HG03432 (cell line): ENCODE results near the gene ARID5B.

Experiments
- ATAC-seq: cut with Tn5 transposase; IDR thresholded peaks from one replicate; pipeline ENCODE4 v1.9.1; 2021; ENCODE audit warnings: mild to moderate bottlenecking, moderate library complexity; ENCODE audit not compliant: unreplicated experiment

ARID5B gene

GRCh38 chr10:62048470-62048869 lies 147.0 kb downstream of the ARID5B start:
- no peak for ATAC-seq

- no peak for ATAC-seq
Observed at GRCh38 chr10:62048919-62049623, 147.6 kb downstream of the ARID5B start.

DNA sequence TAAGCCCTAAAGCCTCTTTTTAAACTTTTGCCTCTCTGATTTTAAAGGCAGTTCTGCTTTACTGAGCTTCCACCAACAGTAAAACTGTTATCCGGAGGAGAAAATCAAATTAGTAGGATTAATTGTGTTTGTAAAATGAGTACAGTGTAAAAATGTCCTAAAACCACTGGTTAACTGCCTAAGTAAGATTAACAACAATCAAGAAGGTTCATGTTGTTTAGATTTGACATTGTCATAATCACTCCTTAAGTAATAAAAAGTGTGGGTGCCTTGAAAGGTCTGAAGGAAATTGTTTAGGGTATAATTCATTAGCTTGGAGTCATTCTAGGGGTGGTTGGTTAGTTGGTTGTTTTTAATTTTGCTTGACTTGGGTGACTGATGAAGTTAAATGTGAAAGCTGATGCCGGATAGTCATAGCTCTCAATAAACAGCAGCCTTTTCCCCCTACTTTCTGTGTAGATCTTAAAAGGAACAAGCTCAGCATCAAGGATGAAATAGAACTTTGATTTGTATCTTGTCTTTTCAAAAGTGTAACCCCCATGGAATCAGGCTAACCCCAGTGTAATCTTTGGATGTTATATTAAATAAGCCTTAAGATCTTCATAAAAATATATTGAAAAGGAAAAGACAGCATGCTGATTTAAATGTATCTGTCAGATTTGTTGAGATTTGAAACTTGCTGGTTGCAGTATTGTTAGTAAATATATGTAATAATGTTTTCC lies 148.3 kb downstream of the ARID5B start:
- ATAC-seq = no peak

DNA sequence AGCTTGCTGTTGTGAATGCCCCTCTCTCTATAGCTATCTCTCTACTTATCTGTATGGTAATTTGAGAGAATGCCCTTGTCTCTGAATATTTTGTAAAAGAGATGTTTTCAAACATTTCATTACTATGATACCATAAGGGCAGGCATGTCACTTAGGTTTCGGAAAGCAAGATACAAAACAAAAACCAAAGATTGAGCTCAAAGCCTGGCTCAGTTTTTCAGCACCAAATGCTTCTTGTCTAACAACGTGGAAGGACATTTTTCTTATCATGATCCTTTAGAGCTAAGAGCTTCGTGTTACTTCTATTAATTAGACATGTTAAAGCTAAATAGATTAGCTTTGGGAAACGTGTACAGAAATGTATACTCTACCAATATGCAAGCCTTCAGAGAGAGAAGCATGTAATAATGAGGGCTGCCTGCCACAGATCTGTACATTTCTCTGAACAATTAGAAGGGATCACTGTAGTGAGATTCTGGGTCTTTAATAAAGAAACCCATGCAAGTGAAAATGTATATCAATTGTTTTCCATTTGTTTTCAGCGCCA lies 148.9 kb downstream of the ARID5B start:
- ATAC-seq = no peak

- ATAC-seq = peak; percentile 51
Observed at GRCh38 chr10:62050893-62051433, 149.5 kb downstream of the ARID5B start.

GRCh38 chr10:62052276-62052675 lies 150.8 kb downstream of the ARID5B start:
- no peak for ATAC-seq

GRCh38 chr10:62053860-62054259 lies 152.4 kb downstream of the ARID5B start:
- ATAC-seq = no peak

GRCh38 chr10:62054408-62054807 lies 152.9 kb downstream of the ARID5B start:
- peak; percentile 46 for ATAC-seq

- ATAC-seq = peak; percentile 51
Observed at GRCh38 chr10:62054830-62055229, 153.3 kb downstream of the ARID5B start.

DNA sequence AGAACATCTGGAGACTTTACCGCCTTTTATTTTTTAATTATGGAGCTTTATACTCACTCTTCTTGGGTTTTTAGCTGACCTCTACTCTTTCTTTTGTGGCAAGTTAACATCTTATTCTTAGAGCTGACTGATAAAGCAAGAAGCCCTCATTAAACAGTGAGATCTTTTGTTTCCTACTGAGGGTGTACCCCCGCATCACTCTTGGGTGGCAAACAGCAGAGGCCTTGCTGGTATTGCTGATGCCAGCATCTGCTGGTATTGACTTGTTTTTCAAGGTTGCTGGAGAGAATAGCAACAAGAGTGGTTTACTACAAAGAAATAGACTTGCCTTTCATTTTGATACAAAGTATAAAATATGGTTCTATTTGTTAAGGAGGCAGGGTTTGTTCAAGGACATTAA lies 154.7 kb downstream of the ARID5B start:
- ATAC-seq = no peak

GRCh38 chr10:62056698-62057097 lies 155.2 kb downstream of the ARID5B start:
- no peak for ATAC-seq

GRCh38 chr10:62057359-62057758 lies 155.9 kb downstream of the ARID5B start:
- no peak for ATAC-seq

DNA sequence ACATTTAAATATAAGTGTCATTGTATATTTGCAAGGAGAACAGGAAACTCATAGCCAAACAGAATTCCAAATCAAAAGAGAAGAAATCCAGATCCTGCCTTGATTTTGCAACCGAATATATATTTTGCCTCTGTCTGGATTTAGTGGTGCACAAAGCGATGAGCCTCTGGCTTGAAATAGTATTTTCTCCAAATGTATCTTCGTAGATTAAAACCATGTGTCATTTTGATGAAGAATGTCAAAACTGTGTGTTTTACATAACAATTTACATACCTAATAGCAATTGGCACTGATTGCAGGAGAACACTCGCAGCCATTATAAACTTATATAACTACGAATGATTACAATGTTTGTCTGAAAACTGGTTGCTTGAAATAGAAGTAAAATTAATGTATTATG lies 156.4 kb downstream of the ARID5B start:
- ATAC-seq = no peak

DNA sequence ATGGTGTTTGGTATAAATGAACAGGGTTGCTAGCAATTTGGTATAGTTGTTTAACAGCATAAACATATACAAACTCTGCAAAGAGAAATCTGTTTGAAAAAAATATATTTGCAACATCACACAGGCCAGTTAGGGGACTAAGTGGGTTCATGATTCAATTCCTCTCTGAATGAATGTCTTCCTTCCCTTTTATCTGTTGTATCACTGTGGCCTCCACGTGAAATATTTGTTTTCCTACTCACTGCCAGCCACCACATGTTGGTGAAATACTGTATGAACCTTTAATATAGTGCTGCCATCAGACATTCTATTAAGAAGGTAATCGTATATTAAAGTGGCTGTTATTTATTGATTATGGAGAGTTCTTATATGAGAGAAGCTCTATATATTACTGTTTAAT lies 157.0 kb downstream of the ARID5B start:
- no peak for ATAC-seq

DNA sequence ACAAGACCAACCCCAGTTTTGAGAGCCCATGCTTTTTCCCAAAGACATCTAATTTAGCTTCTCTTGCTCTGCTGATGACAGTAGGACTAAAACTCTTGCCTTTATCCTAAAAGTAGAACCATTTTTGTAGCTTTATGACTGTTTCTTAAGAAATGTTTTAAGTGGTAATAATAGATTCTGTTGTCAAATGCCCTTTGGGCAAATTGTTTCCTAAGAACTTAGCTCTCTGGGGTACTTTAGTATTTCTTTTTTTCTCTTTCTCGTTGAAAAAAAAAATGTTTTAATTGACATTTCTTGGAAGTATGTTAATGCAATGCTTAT lies 157.4 kb downstream of the ARID5B start:
- ATAC-seq = no peak

GRCh38 chr10:62059217-62059920 lies 157.9 kb downstream of the ARID5B start:
- no peak for ATAC-seq

- no peak for ATAC-seq
Observed at GRCh38 chr10:62062028-62062427, 160.5 kb downstream of the ARID5B start.

DNA sequence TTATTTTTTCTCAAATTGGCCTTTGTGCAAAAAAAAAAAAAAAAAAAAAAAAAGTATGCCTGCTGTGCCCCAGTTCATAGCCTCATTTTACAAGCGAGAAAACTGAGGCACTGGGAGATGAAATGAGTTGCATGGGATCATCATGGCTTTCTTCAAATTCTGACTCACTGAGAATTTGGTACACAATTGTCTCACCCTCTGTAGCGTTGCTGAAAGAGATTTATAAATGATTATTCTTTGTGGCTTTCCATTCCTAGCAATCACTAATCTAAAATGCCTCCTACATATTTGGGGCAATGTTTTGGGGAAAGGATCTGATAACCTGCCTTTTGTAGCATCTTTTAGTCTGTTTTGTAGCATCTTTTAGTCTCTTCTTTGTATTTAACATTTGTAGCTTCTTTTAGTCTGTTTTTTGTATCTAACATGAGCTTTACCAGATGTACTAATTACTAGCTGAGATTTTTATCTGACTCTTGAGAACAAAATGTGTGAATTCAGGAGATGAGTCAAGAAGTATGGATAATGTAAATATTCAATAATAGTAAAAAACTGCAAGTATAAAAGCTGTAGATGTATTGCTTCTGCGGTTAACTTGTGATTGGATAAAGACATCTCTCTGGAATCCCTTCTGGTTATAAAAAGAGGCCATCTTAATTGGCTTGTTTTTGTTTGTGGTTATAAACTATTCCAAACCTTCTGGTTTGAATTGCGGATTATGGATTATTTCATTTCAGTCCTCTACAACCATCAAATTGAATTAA lies 161.4 kb downstream of the ARID5B start:
- ATAC-seq = no peak

DNA sequence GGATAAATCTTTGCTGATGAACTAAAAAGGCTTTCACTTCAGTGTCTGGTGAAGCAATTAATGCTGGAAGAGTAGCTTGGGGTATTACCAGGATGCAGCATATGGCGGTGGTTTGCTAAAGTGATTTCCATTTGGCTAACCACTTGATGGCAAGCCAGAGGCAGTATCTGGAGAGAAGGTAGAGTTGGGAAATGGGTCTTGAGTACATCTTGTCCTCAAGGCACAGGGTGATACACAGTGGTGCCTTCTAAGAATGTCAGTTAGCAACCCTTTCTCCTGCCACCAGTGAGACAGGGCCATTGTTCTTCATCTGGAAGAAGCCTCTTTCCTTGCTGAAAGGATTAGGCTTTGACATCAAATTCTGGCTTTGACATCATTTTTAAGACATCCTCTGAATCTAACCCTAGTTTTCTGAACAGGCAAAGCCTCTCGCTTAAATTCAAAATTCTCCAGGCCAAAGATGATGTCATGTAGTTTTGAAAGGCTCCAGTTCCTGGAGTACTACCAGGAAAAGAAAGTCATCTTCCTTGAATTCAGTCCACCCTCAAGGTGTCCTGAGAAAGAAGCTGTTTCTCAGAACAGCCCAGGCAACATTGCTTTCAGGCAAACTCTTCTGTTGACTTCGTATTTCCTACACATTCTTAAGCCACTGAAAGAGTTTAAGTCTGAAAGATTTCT lies 162.4 kb downstream of the ARID5B start:
- ATAC-seq = no peak

GRCh38 chr10:62067560-62067959 lies 166.1 kb downstream of the ARID5B start:
- no peak for ATAC-seq
